COLO829 (cell line): Measurements from ENCODE around the gene DNAJC6.
"Not testable (repeated sequence)": the region's sequence is repeated elsewhere in the genome, so short reads cannot be mapped to it uniquely, and the experiment has no call there.

Experiments
- DNase-seq: peaks from one replicate; pipeline ENCODE4 v3.0.0; 2012; ENCODE audit warnings: low spot score

Gene DNAJC6

GRCh38 chr1:65357291-65357960 is 48.1 kb downstream of the DNAJC6 start:
- DNase-seq, result no peak

GRCh38 chr1:65359888-65360287 is 50.5 kb downstream of the DNAJC6 start:
- DNase-seq, result no peak

- DNase-seq, result no peak
These were observed 51.3 kb downstream of the DNAJC6 start for GRCh38 chr1:65360648-65361047.

- no peak for DNase-seq
These were observed 53.2 kb downstream of the DNAJC6 start for GRCh38 chr1:65362545-65362944.

GRCh38 chr1:65363484-65363883 is 54.1 kb downstream of the DNAJC6 start:
- no peak for DNase-seq

GRCh38 chr1:65368403-65368802 is 59.1 kb downstream of the DNAJC6 start:
- no peak for DNase-seq

GRCh38 chr1:65371544-65371943 is 62.2 kb downstream of the DNAJC6 start:
- no peak for DNase-seq

- DNase-seq, result no peak
These were observed 63.2 kb downstream of the DNAJC6 start for GRCh38 chr1:65372557-65372956.

- DNase-seq, result no peak
These were observed 68.3 kb downstream of the DNAJC6 start for GRCh38 chr1:65377496-65378246.

- DNase-seq, result no peak
These were observed 69.1 kb downstream of the DNAJC6 start for GRCh38 chr1:65378247-65378946.

GRCh38 chr1:65384426-65384825 is 75.1 kb downstream of the DNAJC6 start:
- DNase-seq, result not testable (repeated sequence)

- no peak for DNase-seq
These were observed 77.1 kb downstream of the DNAJC6 start for GRCh38 chr1:65386439-65386838.

GRCh38 chr1:65387821-65388220 is 78.5 kb downstream of the DNAJC6 start:
- DNase-seq, result no peak

GRCh38 chr1:65388908-65389695 is 79.8 kb downstream of the DNAJC6 start:
- no peak for DNase-seq

- no peak for DNase-seq
These were observed 83.2 kb downstream of the DNAJC6 start for GRCh38 chr1:65392497-65392896.

- peak; percentile 34 for DNase-seq
These were observed 84.0 kb downstream of the DNAJC6 start for GRCh38 chr1:65393347-65393746.

- DNase-seq, result no peak
These were observed 84.6 kb downstream of the DNAJC6 start for GRCh38 chr1:65393928-65394327.

GRCh38 chr1:65395887-65396612 is 86.7 kb downstream of the DNAJC6 start:
- DNase-seq, result no peak

GRCh38 chr1:65398083-65398482 is 88.7 kb downstream of the DNAJC6 start:
- DNase-seq, result no peak

GRCh38 chr1:65399003-65399402 is 89.7 kb downstream of the DNAJC6 start:
- no peak for DNase-seq

GRCh38 chr1:65401612-65402011 is 92.3 kb downstream of the DNAJC6 start:
- DNase-seq, result no peak

GRCh38 chr1:65404941-65405340 is 95.6 kb downstream of the DNAJC6 start:
- DNase-seq, result no peak
